HEK293T (cell line): ENCODE measurements around the gene LYRM9.

Experiments
- ELF4 ChIP-seq: fragments of 450-650 bp; IDR thresholded peaks from 2 replicates; pipeline ENCODE4 v1.6.1; 2017; ENCODE audit warnings: antibody characterized with exemption
- FOXM1 ChIP-seq: fragments of 450-650 bp; IDR thresholded peaks from 2 replicates; pipeline ENCODE4 v1.6.1; 2017; ENCODE audit warnings: mild to moderate bottlenecking, borderline replicate concordance
- HDGF ChIP-seq: fragments of 450-650 bp; IDR thresholded peaks from 2 replicates; pipeline ENCODE4 v1.6.1; 2017; ENCODE audit warnings: antibody characterized with exemption, borderline replicate concordance

DNA sequence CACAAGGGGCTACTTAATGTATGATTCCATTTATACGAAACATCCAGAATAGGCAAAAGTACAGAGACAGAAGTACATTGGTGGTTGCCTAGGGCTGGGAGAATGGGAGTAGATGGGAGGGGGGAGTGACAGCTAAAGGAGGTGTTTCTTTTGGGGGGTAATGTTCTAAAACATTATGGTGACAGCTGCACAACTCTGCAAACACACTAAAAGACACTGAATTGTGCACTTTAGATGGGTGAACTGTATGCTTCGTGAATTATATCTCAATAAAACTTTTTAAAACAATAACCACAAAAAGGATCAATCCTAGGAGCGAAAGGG, 661 bp downstream of the LYRM9 start:
- no peak for TF ChIP-seq HDGF
- TF ChIP-seq ELF4 = no peak
- TF ChIP-seq FOXM1 = no peak
